Measurements from ENCODE around the gene RPRD1B. TPM values are rescaled to one million over a fixed set of nuclear protein-coding genes. Genes with fewer than 3 reads are reported as not detected.
A peak's percentile ranks its signal among the peaks of the same experiment; 100 is the strongest.

RPRD1B gene
- total and polyA plus RNA-seq, 2 of the 13 experiments (the other 11 are each of a cell fraction or from before 2014, with no cell fraction given), result 31.1 to 41.5 TPM

- 0 out of 2 replicates have a peak, but pooled peaks have one; percentile 62 for TF ChIP-seq ZNF414 (CRISPR knock-in tag; IDR thresholded peaks at IDR 0.05)
- no peak for TF ChIP-seq NAIF1 (CRISPR knock-in tag; IDR thresholded peaks at IDR 0.05; ENCODE audit: borderline replicate concordance)
- no peak for TF ChIP-seq RFX5 (IDR thresholded peaks at IDR 0.05; ENCODE audit: low read depth, low read length)
- TF ChIP-seq ZNF205 (CRISPR knock-in tag; IDR thresholded peaks at IDR 0.05), result peak; percentile 37; the same call in 1 of the 2 replicates
- TF ChIP-seq ZBTB7B (CRISPR knock-in tag; IDR thresholded peaks at IDR 0.05), result peak; percentile 79
- no peak for TF ChIP-seq SOX6 (IDR thresholded peaks at IDR 0.05)
- peak; percentile 9; the same call in 1 of the 2 replicates for TF ChIP-seq SOX6 (CRISPR knock-in tag; IDR thresholded peaks at IDR 0.05)
- no peak for TF ChIP-seq TBP (CRISPR knock-in tag; IDR thresholded peaks at IDR 0.05)
- no peak for TF ChIP-seq HNRNPLL (IDR thresholded peaks at IDR 0.05; ENCODE audit: low read depth, low read length, poor library complexity, severe bottlenecking)
- no peak for TF ChIP-seq BRCA1 (CRISPR knock-in tag; IDR thresholded peaks at IDR 0.05)
- TF ChIP-seq ZHX1 (CRISPR knock-in tag; IDR thresholded peaks at IDR 0.05; ENCODE audit: low read depth), result 0 out of 2 replicates have a peak, but pooled peaks have one; percentile 48
- peak; percentile 62; the same call in 1 of the 2 replicates for TF ChIP-seq TBX2 (CRISPR knock-in tag; IDR thresholded peaks at IDR 0.05; ENCODE audit: borderline replicate concordance)
- TF ChIP-seq ZBTB3 (CRISPR knock-in tag; IDR thresholded peaks at IDR 0.05; ENCODE audit: borderline replicate concordance, low read depth), result no peak
- no peak for TF ChIP-seq ZFP62 (CRISPR knock-in tag; IDR thresholded peaks at IDR 0.05)
- no peak for TF ChIP-seq GATA4 (IDR thresholded peaks at IDR 0.05; ENCODE audit: borderline replicate concordance, low read depth)
- TF ChIP-seq ZNF343 (CRISPR knock-in tag; IDR thresholded peaks at IDR 0.05), result no peak
- TF ChIP-seq MAFK (conservative IDR thresholded peaks at IDR 0.05 in 1 of 2, IDR thresholded peaks at IDR 0.05 in 1 of 2; ENCODE audit: low read length in 2 of 2), result no peak
- peak; percentile 50; the same call in 1 of the 2 replicates for TF ChIP-seq ZNF768 (CRISPR knock-in tag; IDR thresholded peaks at IDR 0.05)
- no peak for TF ChIP-seq E2F5 (CRISPR knock-in tag; conservative IDR thresholded peaks at IDR 0.05)
- 0 out of 2 replicates have a peak, but pooled peaks have one; percentile 21 for TF ChIP-seq ZNF644 (CRISPR knock-in tag; IDR thresholded peaks at IDR 0.05; ENCODE audit: low read depth)
- no peak for TF ChIP-seq MXD1 (CRISPR knock-in tag; IDR thresholded peaks at IDR 0.05)
- peak; percentile 49; the same call in 1 of the 2 replicates for TF ChIP-seq MAX (IDR thresholded peaks at IDR 0.05)
- TF ChIP-seq ZMYM3 (CRISPR knock-in tag; IDR thresholded peaks at IDR 0.05), result no peak
- TF ChIP-seq ZNF800 (CRISPR knock-in tag; IDR thresholded peaks at IDR 0.05), result 0 out of 2 replicates have a peak, but pooled peaks have one; percentile 24
Observed at GRCh38 chr20:37986873-37987601, 46.5 kb upstream of the RPRD1B start (continued).
